A673 (cell line): ENCODE data around the gene SLC16A10. TPM values are rescaled to one million over a fixed set of nuclear protein-coding genes. Genes with fewer than 3 reads are reported as not detected.

Experiments used
- BruUV-seq: library from RNA; stranded (reverse); fragments of 400-500 nt; replicated peaks from 2 replicates; lab custom pipeline; 2021; lab: Mats Ljungman, UMichigan
- CTCF ChIA-PET: fragments of 300-600 bp; sonication (Branson Sonifier 250); formaldehyde crosslinking; loops from one replicate; lab custom pipeline; 2022; ENCODE audit warnings: antibody characterized with exemption; lab: Charles Lee
- POLR2A ChIA-PET: fragments of 300-600 bp; sonication (Branson Sonifier 250); formaldehyde crosslinking; loops from one replicate; lab custom pipeline; 2022; ENCODE audit warnings: antibody characterized with exemption; ENCODE audit not compliant: low non-redundant PET; lab: Charles Lee
- DNase-seq: peaks from one replicate; pipeline ENCODE4 v3.0.0-alpha.2; 2015; ENCODE audit warnings: low spot score
- H3K27ac ChIP-seq: fragments of 200-600 bp; sonication (generic); 2 replicates; pipeline ENCODE4 v1.5.1; 2016; ENCODE audit warnings: mixed run types, low read depth, mild to moderate bottlenecking, mixed read lengths, antibody characterized with exemption, low read length; ENCODE audit not compliant: poor library complexity, severe bottlenecking
- H3K27me3 ChIP-seq: fragments of 200-600 bp; sonication (generic); replicated peaks from 2 replicates; pipeline ENCODE4 v1.6.1; 2017; ENCODE audit warnings: mixed run types, low read depth, mild to moderate bottlenecking, mixed read lengths, antibody characterized with exemption, low read length; ENCODE audit not compliant: insufficient read depth, poor library complexity
- H3K36me3 ChIP-seq: fragments of 200-600 bp; sonication (generic); 2 replicates; pipeline ENCODE4 v1.6.1; 2016; ENCODE audit warnings: mixed run types, mild to moderate bottlenecking, mixed read lengths, antibody characterized with exemption, low read length; ENCODE audit not compliant: insufficient read depth, poor library complexity, severe bottlenecking
- H3K4me1 ChIP-seq: fragments of 200-600 bp; sonication (generic); 2 replicates; pipeline ENCODE4 v1.6.1; 2017; ENCODE audit warnings: mixed run types, mild to moderate bottlenecking, mixed read lengths, antibody characterized with exemption, low read length; ENCODE audit not compliant: insufficient read depth, poor library complexity, severe bottlenecking
- H3K4me3 ChIP-seq: fragments of 200-600 bp; sonication (generic); 2 replicates; pipeline ENCODE4 v1.5.1; 2016; ENCODE audit warnings: low read depth, mixed run types, mild to moderate bottlenecking, mixed read lengths, low read length; ENCODE audit not compliant: poor library complexity, severe bottlenecking
- H3K9me3 ChIP-seq: fragments of 200-600 bp; sonication (generic); 2 replicates; pipeline ENCODE4 v1.6.1; 2016; ENCODE audit warnings: mixed run types, low read depth, mild to moderate bottlenecking, mixed read lengths, antibody characterized with exemption, low read length; ENCODE audit not compliant: poor library complexity, severe bottlenecking
- CTCF ChIP-seq: fragments of 300-800, 200-600 bp; sonication (generic); conservative IDR thresholded peaks from 2 replicates; pipeline ENCODE4 v1.5.1; 2017; ENCODE audit warnings: low read depth, mild to moderate bottlenecking, antibody characterized with exemption, low read length, moderate library complexity, mixed read lengths
- EZH2 ChIP-seq: fragments of 200-600 bp; sonication (generic); IDR thresholded peaks from 2 replicates; pipeline ENCODE4 v1.6.1; 2017; ENCODE audit warnings: borderline replicate concordance, low read depth, mild to moderate bottlenecking, mixed read lengths, antibody characterized with exemption, low read length; ENCODE audit not compliant: poor library complexity, severe bottlenecking
- intact Hi-C: fragments of 100-400 bp; cut with micrococcal nuclease; formaldehyde crosslinking; loops from one replicate; pipeline ENCODE4 v1.10.0; 2022; ENCODE audit not compliant: unreplicated experiment
- total RNA-seq: library from RNA; stranded (reverse); gene quantifications from 2 replicates; pipeline ENCODE4 v1.2.3, GENCODE V29; 2021

The SLC16A10 gene
- total RNA-seq, 1 experiment from 2014 or later: 7.9 TPM

GRCh38 chr6:111204305-111204704 lies 117.0 kb downstream of the SLC16A10 start:
- CTCF ChIA-PET: no interaction called here
- Histone ChIP-seq H3K9me3 (no peaks in the 10 kb centered on the region), H3K4me1 (no peaks in the 10 kb centered on the region), H3K27me3 (no peaks in the 10 kb centered on the region), H3K27ac (no peak overlapping the region), H3K4me3 (no peak overlapping the region), H3K36me3 (no peaks in the 10 kb centered on the region)
- no peak for DNase-seq
- TF ChIP-seq CTCF (no peak), EZH2 (no peak)
- POLR2A ChIA-PET: no interaction called here
- BruUV-seq: no TSS peak
- intact Hi-C loops: no loop called here

GRCh38 chr6:111204881-111205280 lies 117.6 kb downstream of the SLC16A10 start:
- Histone ChIP-seq H3K27ac (no peak overlapping the region), H3K27me3 (no peaks in the 10 kb centered on the region), H3K9me3 (no peaks in the 10 kb centered on the region), H3K4me3 (no peak overlapping the region), H3K36me3 (no peaks in the 10 kb centered on the region), H3K4me1 (no peaks in the 10 kb centered on the region)
- ChIA-PET CTCF (no interaction called here), POLR2A (no interaction called here)
- no peak for DNase-seq
- no TSS peak for BruUV-seq
- no peak for TF ChIP-seq CTCF
- no peak for TF ChIP-seq EZH2
- intact Hi-C loops: no loop called here

- BruUV-seq: no TSS peak
Observed at GRCh38 chr6:111205502-111205901, 118.2 kb downstream of the SLC16A10 start.

More at GRCh38 chr6:111205502-111205901, 118.2 kb downstream of the SLC16A10 start:
- H3K27me3 ChIP-seq: no peaks in the 10 kb centered on the region
- intact Hi-C loops: no loop called here
- H3K9me3 ChIP-seq: no peaks in the 10 kb centered on the region
- POLR2A ChIA-PET: no interaction called here
- TF ChIP-seq EZH2 (no peak), CTCF (no peak)
- H3K4me1 ChIP-seq: no peaks in the 10 kb centered on the region
- no peak overlapping the region for H3K4me3 ChIP-seq
- CTCF ChIA-PET: no interaction called here
- no peaks in the 10 kb centered on the region for H3K36me3 ChIP-seq
- DNase-seq: no peak
- H3K27ac ChIP-seq: no peak overlapping the region
